ENCODE measurements around the gene TSHZ3.

Gene TSHZ3

DNA sequence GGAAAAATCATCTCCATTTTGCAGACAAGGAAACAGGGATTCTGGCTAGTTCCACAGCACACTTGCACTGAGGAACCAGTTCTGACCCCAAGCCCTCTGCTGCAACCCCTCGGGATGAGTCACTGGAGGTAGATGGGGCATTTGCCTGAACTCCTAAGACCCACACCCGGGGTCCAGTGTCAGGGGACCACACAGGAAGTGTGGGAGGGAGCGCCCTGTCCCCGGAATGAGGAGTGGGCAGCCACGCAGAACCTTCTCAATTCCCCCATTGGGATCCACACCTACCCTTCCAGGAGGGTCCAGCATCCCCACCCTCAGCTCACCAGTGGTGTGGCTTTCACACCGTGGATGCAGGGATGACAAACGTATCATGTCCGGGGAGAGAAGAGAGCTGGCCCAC, 62.7 kb downstream of the TSHZ3 start:
- DNase-seq (no peak), ATAC-seq (no peak)

DNA sequence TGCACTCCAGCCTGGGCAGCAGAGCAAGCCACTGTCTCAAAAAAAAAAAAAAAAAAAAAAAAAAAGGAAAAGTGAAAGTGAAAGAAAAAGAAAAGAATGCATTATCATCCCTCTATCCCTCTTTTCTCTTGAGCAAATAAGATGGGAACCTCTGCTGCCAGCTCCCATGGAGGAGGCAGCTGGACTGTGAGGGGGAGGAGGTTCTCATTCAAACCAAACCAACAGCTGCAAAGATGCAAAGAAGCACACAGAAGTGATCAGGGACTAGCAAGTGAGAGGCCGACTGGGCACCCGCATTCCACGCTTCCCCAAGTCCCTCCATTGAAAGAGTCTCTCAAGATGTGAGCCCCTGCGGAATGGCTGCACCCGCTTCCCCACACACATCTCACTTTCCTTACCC, 63.5 kb downstream of the TSHZ3 start:
- DNase-seq (no peak), ATAC-seq (no peak)

DNA sequence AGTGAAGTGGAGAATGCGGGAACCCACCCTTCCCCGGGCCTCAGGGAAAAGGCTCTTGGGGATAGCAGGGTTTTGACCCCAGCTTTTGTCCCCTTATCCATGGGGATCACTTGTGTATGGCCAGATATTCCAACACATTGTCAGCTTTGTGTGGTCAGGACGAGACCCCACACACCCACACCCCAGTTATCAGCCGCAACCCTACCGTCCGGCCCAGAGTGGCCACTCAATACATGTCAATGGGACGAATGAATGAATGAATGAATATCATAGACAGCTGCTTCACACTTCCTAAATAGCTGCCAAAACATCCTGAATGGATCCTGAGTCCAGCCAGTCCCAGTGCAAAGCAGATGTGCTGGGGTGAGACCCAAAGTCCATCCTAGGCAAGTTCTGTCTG, 64.6 kb downstream of the TSHZ3 start:
- no peak for DNase-seq

GRCh38 chr19:31283701-31284100, 65.5 kb downstream of the TSHZ3 start:
- ATAC-seq (peak; percentile 23), DNase-seq (no peak)

More for the DNA sequence above, 64.6 kb downstream of the TSHZ3 start:
- no peak for ATAC-seq

DNA sequence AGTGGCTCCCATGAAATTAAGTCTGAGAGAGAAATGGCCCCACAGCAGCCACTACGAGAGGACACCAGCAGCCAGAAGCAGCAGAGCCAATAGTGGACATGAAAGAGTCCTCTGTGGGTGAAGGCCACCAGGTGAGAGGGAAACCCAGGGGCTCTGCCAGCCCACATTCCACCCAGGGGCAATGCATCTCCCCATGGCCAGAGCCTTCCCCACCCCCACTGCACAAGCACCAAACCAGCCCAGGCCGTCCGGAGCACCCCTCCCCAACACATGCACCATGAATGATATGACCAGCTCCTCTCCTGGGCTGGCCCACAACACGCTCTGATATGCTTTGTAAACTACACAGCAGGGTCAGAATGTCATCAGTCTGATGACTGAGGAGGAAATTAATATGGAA, 66.9 kb downstream of the TSHZ3 start:
- ATAC-seq = no peak

DNA sequence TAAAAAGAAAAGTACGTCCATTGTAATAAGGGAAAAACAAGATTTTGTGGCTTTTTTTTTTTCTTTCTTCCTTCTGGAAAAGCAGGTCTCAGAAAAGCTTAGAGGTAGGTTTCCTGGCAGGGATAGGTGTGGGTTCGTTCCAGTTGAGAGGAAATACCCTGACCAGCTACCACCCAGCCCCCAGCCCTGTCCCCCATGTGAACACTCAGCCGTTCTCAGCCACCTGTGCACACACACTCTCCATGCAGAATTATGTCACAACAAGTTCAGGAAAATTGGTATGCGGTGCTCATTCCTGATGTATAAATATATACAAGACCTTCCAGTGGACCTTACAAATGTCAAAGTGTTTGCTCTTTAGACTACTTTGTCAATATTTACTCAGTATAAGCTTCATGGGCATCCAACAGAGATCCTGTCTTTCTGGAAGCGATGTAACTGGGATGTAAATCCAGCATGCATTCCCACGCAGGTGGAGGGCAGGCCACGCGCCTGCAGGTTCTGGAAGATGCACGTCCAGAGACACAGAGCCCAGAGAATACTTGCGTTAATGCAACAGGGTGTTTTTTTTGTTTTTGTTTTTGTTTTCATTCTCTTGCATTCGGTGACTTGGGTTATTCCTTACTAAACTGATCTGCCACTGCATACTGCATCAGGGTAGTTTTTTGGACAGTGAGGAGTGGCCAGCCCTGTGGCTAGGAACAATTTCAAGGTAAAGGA, 68.8 kb downstream of the TSHZ3 start:
- ATAC-seq = no peak

More for the DNA sequence above, 66.9 kb downstream of the TSHZ3 start:
- DNase-seq = no peak

GRCh38 chr19:31279436-31279765, 69.8 kb downstream of the TSHZ3 start:
- no peak for ATAC-seq

More for the DNA sequence above, 68.8 kb downstream of the TSHZ3 start:
- no peak for DNase-seq

DNA sequence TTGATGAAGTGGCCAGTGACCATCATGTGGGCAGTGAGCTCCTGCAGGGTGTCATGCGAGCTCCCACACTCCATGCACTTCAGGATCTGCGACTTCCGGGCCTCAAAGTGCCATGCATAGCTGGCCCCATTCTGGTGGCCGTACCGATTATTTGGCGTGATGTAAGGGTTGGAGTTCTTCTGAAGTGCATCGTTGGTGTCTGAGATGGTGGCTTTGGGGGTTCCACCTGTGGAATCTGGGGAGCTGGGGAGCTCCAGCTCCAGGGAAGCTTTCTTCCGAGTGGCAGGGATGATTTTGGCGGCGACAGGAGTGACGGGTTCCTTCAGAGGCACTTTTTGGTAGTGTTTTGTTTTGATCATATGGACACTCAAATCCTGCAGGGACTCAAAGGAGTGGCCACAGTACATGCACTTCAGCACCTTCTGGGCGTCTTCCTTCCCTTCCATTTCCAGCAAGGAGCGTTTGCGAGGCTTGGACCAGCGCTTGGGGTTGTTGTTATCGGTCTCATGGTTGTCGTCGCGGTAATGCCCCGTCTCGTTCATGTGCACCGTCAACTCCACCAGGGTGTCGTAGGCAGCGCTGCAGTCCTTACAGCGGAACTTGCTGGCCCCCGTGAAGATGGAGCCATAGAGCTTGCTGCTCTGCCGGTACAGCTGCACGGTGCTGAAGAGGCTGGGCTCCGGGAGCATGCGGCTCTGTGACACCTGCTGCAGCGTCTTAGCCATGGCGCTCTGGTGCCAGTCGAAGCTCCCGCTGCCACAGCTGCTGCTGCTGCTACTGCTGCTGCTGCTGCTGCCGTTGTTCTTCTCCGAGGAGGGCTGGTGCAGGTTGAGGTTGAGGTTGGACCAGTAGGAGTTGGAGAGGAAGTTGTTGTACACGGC, 70.4 kb downstream of the TSHZ3 start:
- ATAC-seq (no peak), DNase-seq (no peak)

More at GRCh38 chr19:31279436-31279765, 69.8 kb downstream of the TSHZ3 start:
- DNase-seq = no peak

DNA sequence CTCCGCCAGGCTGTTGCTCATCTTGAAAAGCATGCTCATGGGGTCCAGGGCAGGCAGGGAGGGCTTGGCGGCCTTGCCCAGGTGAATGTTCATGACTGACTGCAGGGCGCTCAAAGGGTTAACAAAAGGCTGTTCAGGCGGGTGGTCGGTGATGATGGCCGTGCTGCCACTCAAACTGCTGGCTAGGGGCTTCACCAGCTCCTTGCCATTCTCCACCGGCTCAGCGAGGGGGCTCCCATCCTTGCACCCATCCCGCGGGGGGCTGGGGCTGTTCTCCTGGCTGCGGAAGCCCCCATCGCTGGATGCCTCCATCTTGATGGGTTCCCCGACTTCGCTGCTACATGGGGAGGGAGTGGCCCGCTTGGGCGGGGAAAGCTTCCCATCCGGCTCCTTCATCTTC, 71.7 kb downstream of the TSHZ3 start:
- ATAC-seq = no peak
- DNase-seq = no peak

DNA sequence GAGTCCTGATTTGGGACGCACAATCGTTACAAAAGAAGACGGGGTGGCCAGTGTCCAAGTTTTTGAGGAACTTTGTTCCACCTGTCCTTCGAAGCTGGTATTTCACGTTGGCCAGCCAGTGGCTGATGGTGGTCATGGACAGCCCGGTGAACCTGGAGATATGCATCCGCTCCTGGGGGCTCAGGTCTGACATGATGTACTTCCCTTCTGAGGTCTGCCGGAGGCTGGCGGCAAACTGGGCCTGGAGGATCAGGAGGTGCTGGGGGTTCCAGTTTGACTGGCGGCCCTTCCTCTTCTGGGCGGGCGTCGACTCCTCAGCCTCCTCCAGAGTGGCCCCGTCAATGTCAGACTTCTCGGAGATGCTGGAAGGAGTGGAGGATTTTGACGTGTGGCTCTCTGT, 72.4 kb downstream of the TSHZ3 start:
- ATAC-seq (no peak), DNase-seq (no peak)

DNA sequence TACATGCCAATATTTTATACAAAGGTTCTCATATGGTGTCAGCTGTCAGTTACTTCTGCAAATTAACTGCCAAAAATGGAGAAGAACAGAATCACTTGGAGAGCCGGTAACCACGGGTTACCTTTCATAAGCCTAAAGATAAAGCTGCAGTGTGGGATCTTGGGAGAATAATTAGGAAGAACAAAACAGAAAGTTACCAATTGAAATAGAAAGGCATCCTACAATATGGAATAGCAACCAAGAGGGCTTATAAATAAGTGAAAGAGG, 74.2 kb downstream of the TSHZ3 start:
- DNase-seq (no peak), ATAC-seq (no peak)

- DNase-seq = no peak
These were observed 74.8 kb downstream of the TSHZ3 start for GRCh38 chr19:31274251-31275067.

GRCh38 chr19:31272583-31273106, 76.6 kb downstream of the TSHZ3 start:
- no peak for ATAC-seq

More at GRCh38 chr19:31274251-31275067, 74.8 kb downstream of the TSHZ3 start:
- no peak for ATAC-seq

GRCh38 chr19:31271306-31271911, 77.8 kb downstream of the TSHZ3 start:
- DNase-seq = no peak
- no peak for ATAC-seq

More at GRCh38 chr19:31272583-31273106, 76.6 kb downstream of the TSHZ3 start:
- DNase-seq = no peak

GRCh38 chr19:31270897-31271296, 78.3 kb downstream of the TSHZ3 start:
- DNase-seq (no peak), ATAC-seq (no peak)

DNA sequence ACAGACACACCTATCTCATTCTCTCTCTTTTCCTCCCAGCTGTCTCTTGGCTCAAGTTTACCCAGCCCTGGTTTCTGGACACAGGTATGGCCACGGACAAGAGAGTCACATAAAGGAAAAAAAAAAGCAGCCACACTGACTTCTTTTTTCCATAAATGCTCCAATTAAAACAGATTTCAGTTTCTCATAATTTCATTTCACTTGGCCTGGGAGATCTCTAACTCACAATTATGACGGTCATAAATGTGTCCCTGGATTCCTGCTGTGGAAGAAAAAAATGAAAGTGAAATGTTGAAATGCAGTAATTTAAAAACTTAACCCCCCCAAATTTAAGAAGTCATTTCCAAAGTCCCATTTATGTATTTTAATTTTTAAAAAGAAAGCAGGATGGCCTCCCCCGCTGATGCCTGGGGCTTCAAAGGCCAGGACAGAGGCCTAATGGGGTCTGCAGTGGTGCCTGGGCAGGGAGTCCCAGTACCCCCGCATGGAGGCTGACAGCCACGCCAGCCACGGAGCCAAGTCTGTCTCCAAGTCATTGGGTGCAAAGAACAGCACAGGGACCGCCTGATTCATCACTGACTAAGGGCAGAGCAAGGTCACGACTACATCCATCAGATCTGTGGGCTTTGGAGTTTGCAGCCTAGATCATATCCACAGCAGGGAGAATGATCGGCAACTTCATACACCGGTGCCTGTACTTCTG, 79.7 kb downstream of the TSHZ3 start:
- ATAC-seq = no peak

DNA sequence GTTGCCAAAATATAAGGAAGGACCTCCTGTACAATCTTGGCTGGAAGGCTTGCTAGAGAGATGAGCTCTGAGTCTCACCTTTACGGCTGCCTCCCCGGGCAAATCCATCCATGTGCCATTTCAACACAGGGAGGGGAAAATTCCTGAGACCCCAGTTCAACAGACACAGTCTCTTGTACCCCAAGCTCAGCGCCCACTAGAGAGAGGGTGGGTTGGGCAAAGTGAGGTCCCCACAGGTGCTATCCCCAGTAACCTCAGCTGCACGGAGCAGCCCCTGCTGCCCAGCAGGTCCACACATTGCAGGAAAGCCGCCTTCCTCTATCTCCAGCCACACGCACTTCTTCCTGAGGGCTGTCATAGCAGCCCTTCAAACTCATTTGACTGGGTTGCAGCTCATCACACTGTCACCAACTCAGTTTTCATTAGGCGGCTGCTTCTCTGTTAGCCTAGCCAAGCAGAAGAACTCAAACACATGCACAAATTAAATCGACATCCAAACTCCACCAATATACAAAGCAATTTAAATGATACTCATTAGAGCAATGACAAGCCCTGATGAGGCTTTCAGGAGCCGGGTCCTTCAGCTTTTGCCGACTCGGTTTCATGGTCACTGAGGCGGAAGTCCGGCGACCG, 80.4 kb downstream of the TSHZ3 start:
- no peak for DNase-seq
- no peak for ATAC-seq

More for the DNA sequence above, 79.7 kb downstream of the TSHZ3 start:
- no peak for DNase-seq

DNA sequence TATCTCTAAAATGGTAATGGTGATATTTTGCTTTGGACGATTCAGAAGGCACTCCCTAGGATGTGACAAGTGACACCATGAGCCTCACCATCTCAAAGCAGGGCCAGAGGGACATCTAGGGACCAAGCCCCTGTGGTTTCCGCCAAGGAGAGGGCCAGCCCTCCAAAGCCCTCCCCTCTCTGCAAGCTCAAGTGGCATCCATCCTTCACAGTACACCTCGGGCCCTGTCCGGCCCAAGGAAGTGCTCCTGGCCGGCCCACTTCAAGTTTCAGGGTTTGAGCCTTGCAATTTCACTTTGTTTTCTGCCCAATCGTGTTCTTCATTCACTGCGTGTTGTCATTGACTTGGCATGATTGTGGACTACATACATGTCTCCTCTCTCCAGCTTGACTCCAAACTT, 82.5 kb downstream of the TSHZ3 start:
- no peak for DNase-seq
- no peak for ATAC-seq

- no peak for DNase-seq
- ATAC-seq = no peak
These were observed 83.0 kb downstream of the TSHZ3 start for GRCh38 chr19:31266196-31266595.

GRCh38 chr19:31264041-31264778, 85.0 kb downstream of the TSHZ3 start:
- ATAC-seq = no peak
- DNase-seq = no peak
